NCI-H748 treated with DMSO at 0.1 percent for 48 hours (cell line): ENCODE results near the gene LRP3.
"Not testable (repeated sequence)": the region's sequence is repeated elsewhere in the genome, so short reads cannot be mapped to it uniquely, and the experiment has no call there.

Source experiments
- DNase-seq: peaks from one replicate; lab custom pipeline; 2025; lab: John Stamatoyannopoulos, UW

LRP3 gene

DNA sequence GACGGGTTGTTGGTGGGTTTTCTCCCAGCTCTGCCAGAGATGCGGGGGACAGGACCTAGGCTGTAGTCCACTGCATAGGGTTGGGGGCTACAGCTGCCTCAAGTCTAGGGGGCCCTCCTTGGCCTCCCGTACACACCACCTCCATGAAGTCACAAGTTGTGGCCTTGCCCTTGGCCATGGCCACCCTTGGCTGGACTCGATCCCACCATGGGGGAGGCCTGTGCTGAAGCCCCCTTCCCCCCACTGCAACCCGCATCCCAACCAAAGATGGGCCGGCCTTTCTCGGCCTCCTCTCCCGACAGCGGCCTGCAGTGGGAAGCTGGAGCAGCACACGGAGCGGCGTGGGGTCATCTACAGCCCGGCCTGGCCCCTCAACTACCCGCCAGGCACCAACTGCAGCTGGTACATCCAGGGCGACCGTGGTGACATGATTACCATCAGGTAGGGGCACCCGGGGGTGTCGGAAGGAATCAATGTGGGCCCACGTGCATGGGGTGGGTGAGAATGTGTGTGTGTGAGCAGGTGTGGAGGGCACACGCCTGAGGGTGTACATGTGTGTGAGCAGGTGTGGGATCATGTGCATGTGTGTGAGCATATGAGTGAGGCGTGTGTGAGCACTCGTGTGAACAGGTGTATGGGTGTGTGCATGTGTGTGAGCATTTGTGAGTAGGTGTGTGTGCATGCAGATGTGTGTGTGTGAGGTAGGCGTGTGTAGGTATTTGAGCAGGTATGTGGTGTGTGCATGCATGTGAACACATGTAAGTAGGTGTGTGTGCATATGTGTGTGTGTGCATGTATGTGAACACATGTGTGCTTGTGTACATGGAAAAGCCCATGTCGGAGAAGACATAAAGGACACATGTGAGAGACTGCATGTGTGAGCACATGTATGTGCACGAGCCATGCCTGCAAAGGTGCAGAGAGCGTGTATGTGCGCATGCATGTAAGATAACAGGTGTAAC is 8.7 kb downstream of the LRP3 start:
- DNase-seq = no peak

DNA sequence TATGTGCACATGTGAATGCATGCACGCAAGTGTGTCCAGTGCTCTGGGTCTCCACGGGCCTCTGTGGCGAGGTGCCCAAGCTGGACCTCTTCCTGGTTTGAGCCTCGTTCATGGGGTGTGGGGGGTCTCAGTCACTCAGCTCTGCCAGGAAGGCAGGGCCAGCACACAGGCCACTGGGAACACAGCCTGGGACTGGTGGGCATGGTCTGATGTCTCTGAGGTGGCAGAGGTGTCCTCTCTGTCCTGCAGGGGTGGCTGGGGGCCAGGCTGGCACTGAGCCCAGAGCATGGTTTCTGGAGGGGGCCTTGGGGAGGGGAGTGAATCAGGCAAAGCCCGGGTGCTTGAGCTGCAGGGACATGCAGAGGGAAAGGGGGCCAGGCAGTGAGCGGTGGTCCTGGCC is 9.4 kb downstream of the LRP3 start:
- DNase-seq = no peak

DNA sequence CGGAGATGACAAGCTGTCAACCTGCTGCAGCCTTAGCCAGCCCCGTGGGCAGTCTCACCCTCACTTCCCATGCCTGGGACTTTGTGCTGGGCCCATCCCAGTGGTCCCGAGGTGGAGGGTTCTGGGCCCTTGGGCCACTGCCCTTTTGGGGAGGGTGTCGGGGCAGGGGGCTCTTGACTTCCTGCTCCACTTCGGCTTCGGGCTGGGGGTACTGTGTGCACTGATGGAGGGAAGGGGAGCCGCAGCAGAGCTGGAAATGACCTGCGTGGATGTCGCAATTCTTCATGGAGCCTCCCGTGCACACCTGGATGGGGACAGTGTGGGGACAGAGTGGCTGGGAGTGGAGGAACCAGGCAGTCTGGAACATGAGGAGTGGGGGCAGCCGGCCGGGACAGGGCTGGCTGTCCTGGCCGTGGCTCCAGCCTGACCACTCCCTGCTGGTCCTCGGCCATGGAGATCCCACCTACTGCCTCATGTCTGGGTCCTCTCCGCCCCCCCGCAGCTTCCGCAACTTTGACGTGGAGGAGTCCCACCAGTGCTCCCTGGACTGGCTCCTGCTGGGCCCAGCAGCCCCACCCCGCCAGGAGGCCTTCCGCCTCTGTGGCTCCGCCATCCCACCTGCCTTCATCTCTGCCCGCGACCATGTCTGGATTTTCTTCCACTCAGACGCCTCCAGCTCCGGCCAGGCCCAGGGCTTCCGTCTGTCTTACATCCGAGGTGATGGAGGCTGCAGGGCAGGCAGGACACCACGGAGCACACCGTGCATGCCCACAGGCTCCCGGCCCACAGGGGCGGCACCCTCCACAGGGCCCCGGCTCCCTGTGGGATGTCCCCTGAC is 10.2 kb downstream of the LRP3 start:
- DNase-seq = no peak

DNA sequence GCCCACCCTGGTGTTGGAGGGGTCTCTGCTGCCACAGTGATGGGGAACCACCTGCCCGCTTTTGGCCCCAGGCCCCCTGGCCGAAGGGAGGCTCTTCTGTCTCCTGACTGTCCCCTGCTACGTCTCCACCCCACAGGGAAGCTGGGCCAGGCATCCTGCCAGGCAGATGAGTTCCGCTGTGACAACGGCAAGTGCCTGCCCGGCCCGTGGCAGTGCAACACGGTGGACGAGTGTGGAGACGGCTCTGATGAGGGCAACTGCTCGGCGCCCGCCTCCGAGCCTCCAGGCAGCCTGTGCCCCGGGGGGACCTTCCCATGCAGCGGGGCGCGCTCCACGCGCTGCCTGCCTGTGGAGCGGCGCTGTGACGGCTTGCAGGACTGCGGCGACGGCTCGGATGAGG is 11.0 kb downstream of the LRP3 start:
- no peak for DNase-seq

GRCh38 chr19:33205531-33206260 is 11.6 kb downstream of the LRP3 start:
- DNase-seq = no peak

DNA sequence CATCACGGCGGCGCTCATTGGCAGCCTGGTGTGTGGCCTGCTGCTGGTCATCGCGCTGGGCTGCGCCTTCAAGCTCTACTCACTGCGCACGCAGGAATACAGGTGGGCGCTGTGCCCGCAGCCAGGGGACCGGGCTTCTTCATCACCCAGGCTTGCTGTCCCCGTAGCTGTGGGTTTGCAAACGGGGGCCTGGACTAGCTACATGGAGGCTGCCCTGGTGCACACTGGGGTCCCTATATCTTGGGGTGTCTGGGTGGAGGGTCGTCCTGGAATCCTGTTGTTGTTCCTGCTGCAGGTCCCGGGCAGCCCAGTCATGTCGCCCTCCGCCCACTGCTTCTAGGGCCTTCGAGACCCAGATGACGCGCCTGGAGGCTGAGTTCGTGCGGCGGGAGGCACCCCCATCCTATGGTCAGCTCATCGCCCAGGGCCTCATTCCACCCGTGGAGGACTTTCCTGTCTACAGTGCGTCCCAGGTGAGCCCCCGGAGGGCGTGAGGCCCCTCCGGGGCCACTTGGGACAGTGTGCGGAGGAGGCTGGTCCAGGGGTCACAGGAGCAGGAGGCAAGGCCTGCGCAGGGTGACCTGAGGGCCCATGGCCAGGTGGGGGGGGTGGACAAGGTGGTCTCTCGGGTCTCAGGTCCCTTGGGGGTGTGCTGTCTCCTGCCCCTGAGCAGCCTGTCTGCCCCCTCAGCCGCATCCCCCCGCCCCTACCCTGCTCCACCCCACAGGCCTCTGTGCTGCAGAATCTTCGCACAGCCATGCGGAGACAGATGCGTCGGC is 12.3 kb downstream of the LRP3 start:
- no peak for DNase-seq

DNA sequence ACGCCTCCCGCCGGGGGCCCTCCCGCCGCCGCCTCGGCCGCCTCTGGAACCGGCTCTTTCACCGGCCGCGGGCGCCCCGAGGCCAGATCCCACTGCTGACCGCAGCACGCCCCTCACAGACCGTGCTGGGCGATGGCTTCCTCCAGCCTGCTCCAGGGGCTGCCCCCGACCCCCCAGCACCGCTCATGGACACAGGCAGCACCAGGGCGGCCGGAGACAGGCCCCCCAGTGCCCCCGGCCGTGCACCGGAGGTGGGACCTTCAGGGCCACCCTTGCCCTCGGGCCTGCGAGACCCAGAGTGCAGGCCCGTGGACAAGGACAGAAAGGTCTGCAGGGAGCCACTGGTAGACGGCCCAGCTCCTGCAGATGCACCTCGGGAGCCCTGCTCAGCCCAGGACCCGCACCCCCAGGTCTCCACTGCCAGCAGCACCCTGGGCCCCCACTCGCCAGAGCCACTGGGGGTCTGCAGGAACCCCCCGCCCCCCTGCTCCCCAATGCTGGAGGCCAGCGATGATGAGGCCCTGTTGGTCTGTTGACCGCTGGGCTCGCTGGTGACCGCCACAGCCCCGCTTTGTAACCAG is 13.0 kb downstream of the LRP3 start:
- DNase-seq = no peak

- no peak for DNase-seq
Observed at GRCh38 chr19:33207903-33208302, 13.8 kb downstream of the LRP3 start.

- DNase-seq = no peak
Observed at GRCh38 chr19:33208371-33208895, 14.3 kb downstream of the LRP3 start.

- no peak for DNase-seq
Observed at GRCh38 chr19:33208904-33209849, 15.0 kb downstream of the LRP3 start.

DNA sequence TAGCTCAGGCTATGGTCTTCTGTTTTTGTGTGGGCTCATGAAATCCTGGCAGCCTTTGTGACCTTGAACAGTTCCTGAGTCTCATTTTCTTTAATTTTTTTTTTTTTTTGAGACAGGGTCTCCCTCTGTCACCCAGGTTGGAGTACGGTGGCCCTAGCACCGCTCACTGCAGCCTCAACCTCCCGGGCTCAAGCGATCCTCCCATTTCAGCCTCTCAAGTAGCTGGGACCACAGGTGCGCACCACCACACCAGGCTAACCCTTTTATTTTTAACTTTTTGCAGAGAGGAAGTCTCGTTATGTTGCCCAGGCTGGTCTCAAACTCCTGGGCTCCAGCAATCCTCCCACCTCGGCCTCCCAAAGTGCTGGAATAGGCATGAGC is 15.7 kb downstream of the LRP3 start:
- not testable (repeated sequence) for DNase-seq

- no peak for DNase-seq
Observed at GRCh38 chr19:33210266-33210940, 16.3 kb downstream of the LRP3 start.

DNA sequence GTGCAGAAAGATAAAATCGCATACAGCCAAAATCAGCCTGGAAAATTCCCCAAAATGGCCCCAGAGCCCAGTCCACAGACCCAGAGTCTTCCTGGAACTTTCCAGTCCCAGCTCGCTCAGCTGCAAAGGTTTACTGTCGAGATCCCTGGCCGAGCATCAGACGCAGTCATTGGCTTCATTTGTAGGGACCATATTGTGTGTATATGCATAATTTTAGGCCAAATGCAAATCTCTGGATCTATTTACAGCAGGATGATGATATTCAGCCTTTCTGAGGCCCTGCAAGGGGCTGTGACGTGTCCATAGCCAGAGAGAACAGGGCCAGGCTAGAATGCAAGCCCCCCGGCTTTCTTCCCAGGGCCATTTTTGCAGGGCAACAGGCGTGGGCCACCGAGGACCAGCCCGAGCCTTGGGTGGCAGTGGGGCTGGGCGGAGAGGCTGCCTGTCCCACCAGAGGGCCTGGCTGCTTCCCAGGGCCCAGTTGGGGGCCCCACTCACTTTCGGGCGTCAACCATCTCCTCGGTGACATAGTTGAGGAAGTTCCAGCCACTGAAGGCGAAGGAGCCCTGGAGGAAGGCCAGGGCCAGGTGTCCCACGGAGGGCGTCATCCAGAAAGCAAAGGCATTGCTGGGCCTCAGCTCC is 17.8 kb downstream of the LRP3 start:
- no peak for DNase-seq

DNA sequence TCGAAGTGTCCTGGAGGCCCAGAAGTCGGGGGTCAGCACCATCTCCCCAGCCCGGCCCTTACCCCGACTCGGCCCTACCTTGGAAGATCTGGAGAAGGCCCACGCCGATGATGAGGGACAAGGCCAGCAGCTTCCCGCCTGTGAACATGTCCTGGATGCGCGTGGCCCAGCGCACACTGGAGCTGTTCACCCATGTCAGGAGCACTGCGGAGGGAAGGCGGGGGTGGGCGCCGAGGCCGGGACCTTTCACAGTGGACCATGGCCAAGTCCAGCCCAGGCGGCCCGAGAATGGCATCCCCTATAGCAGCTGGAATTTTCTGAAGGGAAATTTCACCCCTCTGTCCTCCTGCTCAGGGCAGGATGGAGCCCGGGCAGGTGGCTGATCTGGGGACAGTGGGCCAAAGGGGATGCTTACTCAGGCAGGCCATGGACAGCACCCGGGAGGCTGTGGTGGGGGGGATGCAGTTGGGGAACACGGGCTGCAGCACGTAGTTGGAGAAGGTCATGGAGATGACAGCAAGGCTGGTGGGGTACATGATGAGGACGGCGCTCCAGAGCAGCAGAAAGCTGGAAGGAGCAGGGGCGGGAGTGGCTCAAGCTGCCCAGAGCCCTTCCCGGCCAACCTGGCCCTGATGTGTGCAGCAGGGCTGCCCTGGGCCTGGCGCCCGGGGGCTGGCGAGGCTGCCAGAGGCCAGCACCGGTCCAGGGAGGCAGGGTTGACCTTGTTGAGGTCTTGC is 18.5 kb downstream of the LRP3 start:
- DNase-seq = no peak

DNA sequence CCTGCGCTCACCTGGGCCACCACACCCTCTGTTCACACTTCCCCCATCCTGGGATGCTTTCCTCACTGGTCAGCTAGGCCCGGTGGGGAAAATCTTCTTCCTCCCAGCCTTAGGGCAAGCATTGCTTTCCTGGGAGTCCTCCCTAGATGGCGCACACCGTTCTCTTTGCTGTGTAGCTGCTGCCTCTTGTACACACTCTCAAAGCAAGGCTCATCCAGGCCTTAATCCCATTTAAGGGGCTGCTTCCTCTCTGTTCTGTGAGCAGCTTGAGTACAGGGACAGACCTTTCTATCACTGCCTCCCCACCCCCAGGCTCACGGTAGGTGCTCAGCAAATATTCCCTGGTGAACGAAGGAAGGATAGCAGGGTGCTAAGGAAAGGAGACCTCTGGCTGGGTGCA is 20.5 kb downstream of the LRP3 start:
- peak; percentile 7 for DNase-seq

DNA sequence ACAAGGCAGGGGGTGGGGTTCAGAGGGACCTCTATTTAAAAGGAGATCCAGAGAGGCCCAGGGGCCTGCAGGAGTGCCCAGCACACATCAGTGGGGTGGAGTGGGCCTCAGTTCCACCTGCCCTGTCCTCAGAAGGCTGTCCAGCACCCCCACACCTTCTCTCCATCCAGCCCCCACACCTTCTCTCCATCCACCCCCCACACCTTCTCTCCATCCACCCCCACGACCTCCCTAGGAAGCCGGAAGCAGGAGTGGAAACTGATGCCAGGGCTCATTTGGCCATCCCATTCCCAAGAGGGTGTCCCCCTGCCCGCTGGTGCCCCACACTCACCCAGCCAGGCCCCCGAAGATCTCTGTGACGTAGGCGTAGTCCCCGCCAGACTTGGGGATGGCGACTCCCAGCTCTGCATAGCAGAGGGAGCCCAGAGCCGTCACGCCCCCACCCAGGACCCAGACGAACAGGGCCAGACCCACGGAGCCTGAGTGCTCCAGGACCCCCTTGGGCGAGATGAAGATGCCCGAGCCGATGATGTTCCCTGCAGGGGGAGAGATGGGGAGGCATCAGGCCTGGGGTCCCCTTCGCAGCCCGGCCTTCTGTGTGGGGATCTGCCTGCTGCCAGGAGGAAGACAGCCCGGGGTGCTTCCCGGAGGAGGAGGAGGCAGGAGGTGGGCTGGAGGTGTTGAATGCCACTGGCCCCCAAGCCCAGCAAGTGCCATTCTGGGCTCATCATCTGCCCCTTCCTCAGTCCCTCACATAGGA is 21.5 kb downstream of the LRP3 start:
- no peak for DNase-seq

DNA sequence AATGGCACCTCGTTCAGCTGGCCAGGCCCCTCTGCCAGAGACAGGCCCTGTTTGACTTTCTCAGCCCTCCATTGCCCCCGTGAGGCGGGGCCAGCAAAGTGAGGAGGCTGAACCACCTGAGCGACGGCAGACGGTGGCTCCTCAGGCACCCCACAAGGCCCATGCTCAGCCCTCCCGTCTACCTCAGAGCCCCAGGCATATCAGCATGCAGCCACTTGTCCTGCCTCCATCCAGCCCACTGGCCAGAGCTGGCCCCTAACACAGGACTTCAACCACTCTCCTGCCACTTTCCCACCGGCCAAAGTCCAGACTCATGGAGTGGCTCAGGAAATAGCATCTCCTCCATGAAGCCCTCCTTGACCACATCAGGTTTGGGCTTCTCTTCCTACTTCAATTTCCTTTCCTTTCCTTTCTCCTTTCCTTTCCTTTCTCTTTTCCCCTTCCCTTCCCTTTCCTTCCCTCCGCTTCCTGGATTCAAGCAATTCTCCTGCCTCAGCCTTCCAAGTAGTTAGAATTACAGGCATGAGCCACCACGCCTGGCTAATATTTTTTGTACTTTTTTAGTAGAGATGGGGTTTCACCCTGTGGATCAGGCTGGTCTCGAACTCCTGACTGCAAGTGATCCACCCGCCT is 22.2 kb downstream of the LRP3 start:
- no peak for DNase-seq
